Sigmoid colon (tissue), 7 donors: ENCODE results near the gene NTN5. TPM values are rescaled to one million over a fixed set of nuclear protein-coding genes. Genes with fewer than 3 reads are reported as not detected.
A peak's percentile ranks its signal among the peaks of the same experiment; 100 is the strongest.
"Not testable (repeated sequence)": the region's sequence is repeated elsewhere in the genome, so short reads cannot be mapped to it uniquely, and the experiment has no call there.

Source experiments
- DNase-seq: peaks from one replicate; pipeline ENCODE4 v3.0.0-alpha.2; 2019
- H3K27ac ChIP-seq, 4 donors: fragments of 200-600 bp; sonication (generic); one replicate each; pipeline ENCODE4 v1.5.1; 2016 to 2019; ENCODE audit warnings: mild to moderate bottlenecking in 1 of 4
- H3K27me3 ChIP-seq, 3 donors: fragments of 200-600 bp; sonication (generic); one replicate each; pipeline ENCODE4 v1.5.1; 2019; ENCODE audit warnings: mild to moderate bottlenecking in 1 of 3
- H3K36me3 ChIP-seq, 4 donors: fragments of 200-600 bp; sonication (generic); one replicate each; pipeline ENCODE4 v1.5.1; 2016 to 2019
- H3K4me1 ChIP-seq, 4 donors: fragments of 200-600 bp; sonication (generic); one replicate each; pipeline ENCODE4 v1.5.1; 2017 to 2019
- H3K4me3 ChIP-seq, 4 donors: fragments of 200-600 bp; sonication (generic); one replicate each; pipeline ENCODE4 v1.5.1; 2017 to 2019; ENCODE audit warnings: mild to moderate bottlenecking in 2 of 4, moderate library complexity in 1 of 4
- H3K9me3 ChIP-seq, 4 donors: fragments of 200-600 bp in 3 of 4; sonication (generic) in 3 of 4; one replicate each; pipeline versions ENCODE4 v1.5.1 to v1.6.1; 2013 to 2019
- EP300 ChIP-seq, 4 donors: sonication (generic); formaldehyde crosslinking; IDR thresholded peaks; one replicate each; pipeline ENCODE4 v1.6.1; 2017; ENCODE audit warnings: antibody characterized with exemption in 4 of 4
- POLR2A ChIP-seq, 2 donors: fragments of 450-650 bp; IDR thresholded peaks; one replicate each; pipeline ENCODE4 v1.6.1; 2016; ENCODE audit warnings: antibody characterized with exemption in 2 of 2, mild to moderate bottlenecking in 2 of 2, moderate library complexity in 2 of 2
- POLR2AphosphoS5 ChIP-seq, 4 donors: sonication (generic); formaldehyde crosslinking; IDR thresholded peaks; one replicate each; pipeline ENCODE4 v1.6.1; 2017; ENCODE audit warnings: antibody characterized with exemption in 4 of 4
- whole genome bisulfite sequencing, 2 donors: extraction: QIAGEN DNeasy Blood & Tissue Kit; methylation state at CpG; one replicate each; pipeline ENCODE4 v1.1.7; 2013; 5-methylcytosine and 5-hydroxymethylcytosine counted together
- intact Hi-C: fragments of 100-400 bp; cut with DNase I; formaldehyde crosslinking; loops from one replicate; pipeline ENCODE4 v1.15.1; 2023
- polyA plus RNA-seq, 3 donors: library from polyadenylated mRNA; stranded (reverse); fragments of 200-250 nt; gene quantifications; one replicate each; pipeline ENCODE4 v1.2.3, GENCODE V29; 2013
- total RNA-seq, 4 donors: library from RNA; depleted of rRNA; stranded (reverse); fragments of >200 nt; gene quantifications; one replicate each; pipeline ENCODE4 v1.1.0, GENCODE V29; 2016
- TF ChIP-seq, protein P1 (sequence below), 4 experiments: fragments of 450-650 bp in 3 of 4; fragments of 200-600 bp in 1 of 4; IDR thresholded peaks; one replicate each; pipeline ENCODE4 v1.5.1; 2016 to 2019; ENCODE audit warnings: antibody characterized with exemption in 4 of 4, mild to moderate bottlenecking in 3 of 4, moderate library complexity in 2 of 4
- donor health status: healthy with polysubstance abuse.
- donor health status: Bipolar disorder and iron deficiency.
- donor health status: healthy.

Gene NTN5
- total and polyA plus RNA-seq, 7 donors = 0.32 to 1.2 (median 0.49) TPM; not detected in 4

DNA sequence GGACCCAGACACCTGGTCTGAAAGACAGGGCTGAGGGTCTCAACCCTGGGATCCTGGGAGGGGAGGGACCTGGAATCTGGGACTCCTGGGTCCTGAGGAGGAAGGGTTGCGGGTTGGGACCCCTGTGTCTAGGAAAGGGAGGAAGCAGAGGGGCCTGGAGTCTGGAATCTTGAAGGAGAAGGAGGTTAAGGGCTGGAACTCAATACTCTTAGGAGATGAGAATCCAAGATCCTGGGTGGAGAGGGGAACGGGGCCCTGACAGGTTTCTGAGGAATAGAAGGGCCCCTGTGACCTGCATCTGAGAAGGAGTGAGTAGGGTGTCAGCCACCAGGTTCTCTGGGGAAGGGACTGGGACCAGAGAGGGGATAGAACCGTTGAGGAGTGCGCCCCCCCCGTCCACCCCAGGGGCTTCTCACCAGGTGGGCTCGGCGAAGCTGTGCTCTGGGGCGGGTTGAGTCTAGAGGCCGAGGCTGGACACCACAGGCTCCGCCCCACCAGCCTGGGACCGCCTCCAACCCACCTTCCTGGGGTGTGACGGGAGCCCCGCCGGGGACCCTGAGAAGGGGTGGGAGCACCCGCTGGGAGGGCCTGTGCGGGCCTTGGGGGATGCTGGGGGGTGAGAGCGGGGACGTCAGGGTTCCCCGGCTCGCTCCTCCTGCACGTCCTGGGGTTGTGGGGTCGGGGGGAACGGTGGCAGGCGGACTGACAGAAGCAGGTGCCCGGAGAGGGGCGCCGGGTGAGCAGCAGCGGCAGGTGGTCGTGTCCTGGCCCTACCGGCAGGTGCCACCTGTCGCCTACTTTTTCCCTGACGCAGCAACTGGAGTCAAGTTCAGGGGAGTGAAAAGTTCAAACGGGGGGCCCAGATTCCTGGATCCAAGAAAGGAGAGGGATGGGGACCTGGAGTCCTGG is 46.7 kb upstream of the NTN5 start, which contains the start of gene MAMSTR:
MAMSTR (minus strand) TSS at position 463 of the 909 bp plus-strand sequence. CDS start 694 bp downstream, outside the sequence.
- Histone ChIP-seq H3K36me3 (no peaks in the 10 kb centered on the region), H3K4me3 (peak within 1 kb of the TSS in 3 of 4 donors; percentile 52 to 64 (median 58)), H3K4me1 (peaks cover 0 to 55% (median 38%) of the 10 kb centered on the region in 4 donors), H3K27me3 (no peaks in the 10 kb centered on the region), H3K9me3 (no peaks in the 10 kb centered on the region), H3K27ac (peak within 1 kb of the TSS; percentile 88 to 92 (median 90))
- no peak for TF ChIP-seq POLR2AphosphoS5 (IDR thresholded peaks at IDR 0.05)
- intact Hi-C loops = no loop called here
- DNase-seq = no peak
- WGBS, 2 donors = 67 to 76% methylated on average over 33 of the region's 33 CpGs

DNA sequence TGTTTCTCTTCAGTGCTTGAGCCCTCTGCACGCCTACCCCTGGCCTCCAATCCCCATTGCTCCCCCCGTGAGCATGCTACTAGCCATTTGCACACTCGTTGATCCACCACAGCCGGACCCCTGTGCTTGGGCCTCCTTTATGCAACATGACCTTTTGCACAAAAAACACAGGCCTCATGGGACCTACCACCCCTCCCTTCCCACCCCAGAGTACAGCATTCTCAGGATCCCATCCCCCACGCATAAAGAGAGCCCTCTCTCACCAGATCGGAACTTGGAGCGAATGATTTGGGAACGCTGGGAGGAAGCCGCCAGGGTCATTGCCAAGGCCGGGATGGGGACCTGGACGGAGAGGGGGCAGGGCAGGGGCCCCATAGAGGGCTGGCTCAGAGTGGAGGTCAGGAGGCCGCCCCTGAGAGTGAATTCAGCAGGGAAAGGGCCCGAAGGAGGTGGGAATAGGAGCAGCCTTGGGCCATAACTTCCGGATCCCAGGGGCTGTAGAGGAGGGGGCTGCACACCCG is 46.0 kb upstream of the NTN5 start:
- DNase-seq = no peak
- no peak overlapping the region for H3K4me3 ChIP-seq
- 74 to 81% methylated on average over 15 of the region's 15 CpGs for WGBS, 2 donors
- H3K36me3 ChIP-seq = no peaks in the 10 kb centered on the region
- no peaks in the 10 kb centered on the region for H3K27me3 ChIP-seq
- TF ChIP-seq EP300 (IDR thresholded peaks at IDR 0.05) (no peak), POLR2A (IDR thresholded peaks at IDR 0.05) (no peak), POLR2AphosphoS5 (IDR thresholded peaks at IDR 0.05) (no peak)
- TF ChIP-seq, protein P1, sequence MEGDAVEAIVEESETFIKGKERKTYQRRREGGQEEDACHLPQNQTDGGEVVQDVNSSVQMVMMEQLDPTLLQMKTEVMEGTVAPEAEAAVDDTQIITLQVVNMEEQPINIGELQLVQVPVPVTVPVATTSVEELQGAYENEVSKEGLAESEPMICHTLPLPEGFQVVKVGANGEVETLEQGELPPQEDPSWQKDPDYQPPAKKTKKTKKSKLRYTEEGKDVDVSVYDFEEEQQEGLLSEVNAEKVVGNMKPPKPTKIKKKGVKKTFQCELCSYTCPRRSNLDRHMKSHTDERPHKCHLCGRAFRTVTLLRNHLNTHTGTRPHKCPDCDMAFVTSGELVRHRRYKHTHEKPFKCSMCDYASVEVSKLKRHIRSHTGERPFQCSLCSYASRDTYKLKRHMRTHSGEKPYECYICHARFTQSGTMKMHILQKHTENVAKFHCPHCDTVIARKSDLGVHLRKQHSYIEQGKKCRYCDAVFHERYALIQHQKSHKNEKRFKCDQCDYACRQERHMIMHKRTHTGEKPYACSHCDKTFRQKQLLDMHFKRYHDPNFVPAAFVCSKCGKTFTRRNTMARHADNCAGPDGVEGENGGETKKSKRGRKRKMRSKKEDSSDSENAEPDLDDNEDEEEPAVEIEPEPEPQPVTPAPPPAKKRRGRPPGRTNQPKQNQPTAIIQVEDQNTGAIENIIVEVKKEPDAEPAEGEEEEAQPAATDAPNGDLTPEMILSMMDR (IDR thresholded peaks at IDR 0.05) = no peak
- H3K9me3 ChIP-seq = no peaks in the 10 kb centered on the region
- intact Hi-C loops = no loop called here
- H3K4me1 ChIP-seq = peaks cover 0 to 53% (median 39%) of the 10 kb centered on the region in 4 donors
- peak overlapping the region; percentile 25 to 51 (median 36) for H3K27ac ChIP-seq

DNA sequence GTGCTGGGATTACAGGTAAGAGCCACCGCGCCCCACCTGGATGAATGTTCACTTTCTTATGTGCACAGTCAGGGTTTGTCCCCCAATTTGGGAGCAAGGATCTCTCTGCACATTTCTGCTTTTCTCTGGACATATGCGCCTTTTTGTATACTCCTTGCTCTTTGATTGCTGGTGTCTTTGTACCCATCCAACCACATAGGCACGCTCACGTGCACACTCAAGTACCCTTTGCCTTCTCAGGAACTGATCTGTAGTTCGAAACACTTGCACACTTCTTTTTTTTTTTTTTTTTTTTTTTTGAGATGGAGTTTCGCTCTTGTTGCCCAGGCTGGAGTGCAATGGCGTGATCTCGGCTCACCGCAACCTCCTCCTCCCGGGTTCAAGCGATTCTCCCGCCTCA is 45.3 kb upstream of the NTN5 start:
- DNase-seq, H3K9me3 ChIP-seq, H3K27me3 ChIP-seq, H3K4me3 ChIP-seq, intact Hi-C loops, H3K36me3 ChIP-seq: not testable (repeated sequence)
- peak overlapping the region in 1 of 4 donors; percentile 88 for H3K27ac ChIP-seq
- H3K4me1 ChIP-seq = peaks cover 0 to 59% (median 44%) of the 10 kb centered on the region in 4 donors
- 90 to 92% methylated on average over 13 of the region's 13 CpGs for WGBS, 2 donors

DNA sequence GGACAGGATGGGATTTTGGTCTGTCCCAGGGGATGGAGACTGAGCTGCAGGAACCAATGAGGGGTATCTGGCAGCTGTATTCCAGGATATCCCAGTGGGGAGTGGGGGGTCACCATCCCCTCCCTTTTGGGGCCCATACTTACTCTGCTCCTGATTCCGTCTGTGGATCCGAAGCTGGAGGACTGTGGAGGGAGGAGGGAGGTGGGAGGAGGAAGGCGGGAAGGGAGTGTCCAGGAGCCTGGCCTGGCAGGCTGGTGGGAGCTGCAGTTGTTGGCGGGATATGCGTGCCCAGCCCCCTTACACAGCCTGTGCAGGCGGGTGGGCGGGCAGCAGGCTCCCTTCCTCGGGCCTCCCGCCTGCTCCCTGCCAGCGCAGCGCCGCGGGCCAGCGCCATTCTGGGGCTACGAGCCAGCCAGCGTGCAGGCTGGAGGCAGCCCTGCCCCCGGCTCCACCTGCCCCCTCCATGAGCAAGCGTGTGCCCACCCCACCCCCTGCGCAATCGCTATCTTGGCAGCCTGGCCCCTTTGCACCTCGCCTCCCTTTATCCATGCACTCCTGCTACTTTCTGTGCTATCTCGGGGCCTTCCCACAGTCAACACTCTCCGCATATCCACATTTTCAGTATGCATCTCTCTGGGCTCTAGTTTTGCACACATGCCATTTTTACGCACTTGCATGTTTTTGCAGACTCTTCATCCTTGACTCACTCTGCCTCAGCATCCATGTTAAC is 43.9 kb upstream of the NTN5 start:
- DNase-seq = peak; percentile 82
- 17 to 43% methylated on average over 24 of the region's 24 CpGs for WGBS, 2 donors
- no peak for TF ChIP-seq POLR2AphosphoS5 (IDR thresholded peaks at IDR 0.05)
- TF ChIP-seq POLR2A (IDR thresholded peaks at IDR 0.05) = no peak
- no peak for TF ChIP-seq EP300 (IDR thresholded peaks at IDR 0.05)
- TF ChIP-seq, protein P1 (IDR thresholded peaks at IDR 0.05) = no peak
- intact Hi-C loops = no loop called here
- H3K36me3 ChIP-seq = no peaks in the 10 kb centered on the region
- no peaks in the 10 kb centered on the region for H3K27me3 ChIP-seq
- no peaks in the 10 kb centered on the region for H3K9me3 ChIP-seq
- H3K4me3 ChIP-seq = peak overlapping the region; percentile 3 to 45 (median 31)
- H3K27ac ChIP-seq = peak overlapping the region; percentile 84 to 88 (median 86)
- H3K4me1 ChIP-seq = peaks cover 0 to 65% (median 48%) of the 10 kb centered on the region in 4 donors

DNA sequence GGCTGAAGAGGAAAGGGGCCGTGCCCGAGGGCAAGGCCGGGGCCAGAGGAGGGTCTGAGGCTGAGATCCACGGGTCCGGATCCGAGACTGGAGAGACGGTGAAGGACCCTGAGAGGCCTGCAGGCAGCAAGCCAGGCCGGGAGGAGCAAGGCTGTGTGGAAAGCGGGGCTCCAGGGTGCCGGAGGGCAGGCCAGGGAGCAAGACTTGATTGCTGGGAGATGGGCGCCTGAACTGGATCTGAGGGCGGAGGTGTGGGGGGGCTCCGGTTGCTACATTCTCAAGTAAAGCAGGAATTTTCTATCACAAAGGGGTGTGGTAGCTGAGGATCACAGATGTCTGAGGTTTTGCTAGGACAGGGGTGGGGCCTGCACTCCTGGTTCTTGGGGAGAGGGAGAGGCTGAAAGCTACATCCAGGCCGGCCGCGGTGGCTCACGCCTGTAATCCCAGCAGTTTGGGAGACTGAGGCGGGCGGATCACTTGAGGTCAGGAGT is 42.9 kb upstream of the NTN5 start:
- TF ChIP-seq POLR2AphosphoS5 (IDR thresholded peaks at IDR 0.05) (no peak), EP300 (IDR thresholded peaks at IDR 0.05) (no peak), POLR2A (IDR thresholded peaks at IDR 0.05) (no peak)
- TF ChIP-seq, protein P1 (IDR thresholded peaks at IDR 0.05) = no peak
- intact Hi-C loops = no loop called here
- H3K4me1 ChIP-seq = peaks cover 0 to 62% (median 48%) of the 10 kb centered on the region in 4 donors
- 30 to 67% methylated on average over 19 of the region's 19 CpGs for WGBS, 2 donors
- peak overlapping the region in 1 of 4 donors; percentile 19 for H3K4me3 ChIP-seq
- peak; percentile 78 for DNase-seq
- H3K27me3 ChIP-seq = no peaks in the 10 kb centered on the region
- peaks cover 0 to 2% (median 0%) of the 10 kb centered on the region in 4 donors for H3K9me3 ChIP-seq
- H3K36me3 ChIP-seq = no peaks in the 10 kb centered on the region
- peak overlapping the region; percentile 84 to 88 (median 86) for H3K27ac ChIP-seq
